ENCODE measurements around the gene ARSG. TPM values are rescaled to one million over a fixed set of nuclear protein-coding genes. Genes with fewer than 3 reads are reported as not detected.

ARSG gene
- total and polyA plus RNA-seq, 2 experiments from 2014 or later = 1.7 to 5.1 TPM

- no peak overlapping the region for H3K27ac Mint-ChIP-seq
- no peaks in the 10 kb centered on the region; the same call in 2 of the 3 replicates for H3K36me3 Mint-ChIP-seq (ENCODE audit: low read depth)
These were observed 3.3 kb downstream of the ARSG start for GRCh38 chr17:68294617-68295016.

More at GRCh38 chr17:68294617-68295016, 3.3 kb downstream of the ARSG start:
- peak overlapping the region; percentile 59 for H3K4me2 ChIP-seq
- no peak overlapping the region for H3K4me3 ChIP-seq
- H3K36me3 ChIP-seq (ENCODE audit: insufficient read depth) = no peaks in the 10 kb centered on the region
- TF ChIP-seq EZH2 (IDR thresholded peaks at IDR 0.05; ENCODE audit: low read depth, unreplicated experiment) = no peak
- TF ChIP-seq NANOG (IDR thresholded peaks at IDR 0.05; ENCODE audit: borderline replicate concordance) = no peak
- no peak for TF ChIP-seq ZNF331 (CRISPR knock-in tag; IDR thresholded peaks at IDR 0.05; ENCODE audit: low read depth)
- no peak for TF ChIP-seq ETS1 (IDR thresholded peaks at IDR 0.05)
- TF ChIP-seq REST (IDR thresholded peaks at IDR 0.05; ENCODE audit: unreplicated experiment) = no peak
- no peak for TF ChIP-seq POLR2AphosphoS5 (IDR thresholded peaks at IDR 0.05; ENCODE audit: low read depth)
- TF ChIP-seq EZH2phosphoT487 (IDR thresholded peaks at IDR 0.05; ENCODE audit: unreplicated experiment) = no peak
- TF ChIP-seq ZNF114 (CRISPR knock-in tag; IDR thresholded peaks at IDR 0.05) = no peak
- no peak for TF ChIP-seq CREB1 (CRISPR knock-in tag; IDR thresholded peaks at IDR 0.05; ENCODE audit: low read depth)
- no peak for TF ChIP-seq JUNB (IDR thresholded peaks at IDR 0.05; ENCODE audit: unreplicated experiment)
- TF ChIP-seq CTCF (conservative IDR thresholded peaks at IDR 0.05; ENCODE audit: low read depth in 2 of 2) = no peak
- TF ChIP-seq STAT1 (IDR thresholded peaks at IDR 0.05; ENCODE audit: unreplicated experiment) = no peak
- TF ChIP-seq ZNF462 (CRISPR knock-in tag; IDR thresholded peaks at IDR 0.05) = no peak
- no peaks in the 10 kb centered on the region for H4K20me1 ChIP-seq (replicated peaks; ENCODE audit: insufficient read depth)
- Mint-ChIP-seq H3K4me3 (no peak overlapping the region), H3K9me3 (no peaks in the 10 kb centered on the region), H3K4me1 (peaks cover 50% of the 10 kb centered on the region), H3K27me3 (ENCODE audit: insufficient read depth, low read depth, poor library complexity) (peaks cover 38% of the 10 kb centered on the region)
- no peaks in the 10 kb centered on the region for H3K79me2 ChIP-seq (replicated peaks; ENCODE audit: insufficient read depth)
- H3K27me3 ChIP-seq (ENCODE audit: insufficient read depth) = peaks cover 44% of the 10 kb centered on the region
- H3K27ac ChIP-seq (ENCODE audit: low read depth) = no peak overlapping the region
- no peak for ATAC-seq
- DNase-seq (ENCODE audit: low spot score) = no peak
- no peaks in the 10 kb centered on the region for H3K9me2 ChIP-seq (ENCODE audit: insufficient read depth)
- peaks cover 13% of the 10 kb centered on the region for H3F3A ChIP-seq (replicated peaks; ENCODE audit: low read depth)
- peaks cover 50% of the 10 kb centered on the region for H3K4me1 ChIP-seq (ENCODE audit: insufficient read depth)
- H2AFZ ChIP-seq = no peak overlapping the region
